Aorta (tissue), 5 donors: ENCODE measurements around the gene PPID. TPM values are rescaled to one million over a fixed set of nuclear protein-coding genes. Genes with fewer than 3 reads are reported as not detected.

Experiments used
- ATAC-seq: fragments of 200-7000 bp; cut with Tn5 transposase; one replicate; pipeline ENCODE4 v1.9.1; 2022; ENCODE audit warnings: moderate library complexity; ENCODE audit not compliant: low FRiP score
- DNase-seq, 2 donors: peaks; one replicate each; pipeline ENCODE4 v3.0.0-alpha.2; 2020
- H3K27ac ChIP-seq, 2 donors: one replicate each; pipeline ENCODE4 v1.5.1; 2013; ENCODE audit warnings: low read length in 2 of 2, mild to moderate bottlenecking in 2 of 2, moderate library complexity in 2 of 2, control low read depth in 1 of 2, inconsistent platforms in 1 of 2, low read depth in 1 of 2
- H3K27me3 ChIP-seq, 2 donors: one replicate each; pipeline ENCODE4 v1.6.1; 2013; ENCODE audit warnings: control low read depth in 1 of 2, low read length in 1 of 2, mild to moderate bottlenecking in 1 of 2, moderate library complexity in 1 of 2; ENCODE audit not compliant: insufficient read depth in 2 of 2, control insufficient read depth in 1 of 2
- H3K36me3 ChIP-seq, 2 donors: one replicate each; pipeline ENCODE4 v1.6.1; 2013; ENCODE audit warnings: control low read depth in 1 of 2, low read length in 1 of 2, mild to moderate bottlenecking in 1 of 2; ENCODE audit not compliant: insufficient read depth in 2 of 2, control insufficient read depth in 1 of 2
- H3K4me1 ChIP-seq, 2 donors: one replicate each; pipeline ENCODE4 v1.6.1; 2013; ENCODE audit warnings: low read length in 2 of 2, control low read depth in 1 of 2, mild to moderate bottlenecking in 1 of 2, moderate library complexity in 1 of 2; ENCODE audit not compliant: insufficient read depth in 2 of 2, control insufficient read depth in 1 of 2
- H3K4me3 ChIP-seq, 2 donors: one replicate each; pipeline ENCODE4 v1.5.1; 2013; ENCODE audit warnings: low read length in 2 of 2, control low read depth in 1 of 2, mild to moderate bottlenecking in 1 of 2
- H3K9me3 ChIP-seq: one replicate; pipeline ENCODE4 v1.6.1; 2013; ENCODE audit warnings: mild to moderate bottlenecking, low read length; ENCODE audit not compliant: control insufficient read depth
- WGBS, 2 donors: extraction: QIAGEN DNeasy Blood & Tissue Kit; methylation state at CpG; one replicate each; pipeline ENCODE4 v1.1.7; 2013; 5-methylcytosine and 5-hydroxymethylcytosine counted together
- intact Hi-C, 2 donors: fragments of 100-400 bp; cut with DNase I; formaldehyde crosslinking; loops; one replicate each; pipeline versions ENCODE4 v1.14.2 to v1.15.0; 2022
- long read RNA-seq, 2 donors: library from polyadenylated mRNA; unstranded; transcript quantifications; one replicate each; pipeline ENCODE4 v2.0.0, GENCODE V29; 2020 to 2021
- polyA plus RNA-seq, 2 donors: library from polyadenylated mRNA; stranded (reverse); fragments of 200-250 nt; gene quantifications; one replicate each; pipeline ENCODE4 v1.2.3, GENCODE V29; 2013
- total RNA-seq, 2 donors: library from RNA; stranded (reverse); fragmentation: NEBNext Ultra II Directional; extraction: Animal tissue kit (Norgen Biotek cat#: 25700); gene quantifications; one replicate each; pipeline ENCODE4 v1.2.1, GENCODE V29; 2021
- donor health status: healthy with polysubstance abuse.
- donor health status: Bipolar disorder and iron deficiency.
- donor health status: DM: no; HTN: no; CAD: no.
- donor health status: DM: no; HTN: no; CAD: no.
- donor health status: DM: yes; HTN: yes; CAD: no.

The PPID gene
- 10 to 100 TPM; 14.2 to 19.7 TPM for total RNA-seq
- polyA plus RNA-seq, result 10 to 100 TPM; 20.4 to 36.3 TPM
- long read RNA-seq, donor 1, transcript PPID-201 (10 exons, 1,823 nt), result major isoform, 109 of 128 reads
- long read RNA-seq, donor 1, partial matches to known transcripts, result 10 of 128 reads
- long read RNA-seq, donor 1, other reads (novel, unspliced or antisense), result 9 of 128 reads
- long read RNA-seq, donor 2, transcript PPID-201 (10 exons, 1,823 nt), result major isoform, 17 of 17 reads
- long read RNA-seq, donor 2, partial matches to known transcripts, result 0 of 17 reads
- long read RNA-seq, donor 2, other reads (novel, unspliced or antisense), result 0 of 17 reads

- peaks cover 0 to 3% of the 10 kb centered on the region in 2 donors for H3K4me1 ChIP-seq
- H3K4me3 ChIP-seq, result peak within 1 kb of the TSS; percentile 63 to 89
- H3K36me3 ChIP-seq, result peaks cover 0 to 2% of the 10 kb centered on the region in 2 donors
- peak; percentile 97 for ATAC-seq
- WGBS, 2 donors, result 0% methylated on average over 64 to 65 of the region's 65 CpGs
- H3K9me3 ChIP-seq, result no peaks in the 10 kb centered on the region
- H3K27me3 ChIP-seq, result no peaks in the 10 kb centered on the region
- peak within 1 kb of the TSS in 1 of 2 donors; percentile 83 for H3K27ac ChIP-seq
- intact Hi-C loops, result loop anchor here (10.0 kb wide), 2 partner anchors 452 to 482 kb away; no protein-coding TSS in a partner anchor
- peak; percentile 88 to 95 for DNase-seq
Observed at GRCh38 chr4:158722917-158723793, at the start of gene PPID. PPID (minus strand) TSS chr4:158723396; CDS start chr4:158723288, 108 bp downstream.

- 4 to 5% methylated on average over 2 of the region's 2 CpGs for WGBS, 2 donors
- Histone ChIP-seq H3K4me3 (peak overlapping the region in 1 of 2 donors; percentile 10), H3K27me3 (no peaks in the 10 kb centered on the region), H3K4me1 (peaks cover 4 to 11% of the 10 kb centered on the region in 2 donors), H3K36me3 (no peaks in the 10 kb centered on the region), H3K9me3 (no peaks in the 10 kb centered on the region), H3K27ac (no peak overlapping the region)
- ATAC-seq, result no peak
- no peak for DNase-seq
- intact Hi-C loops, result loop anchor here in 1 of 2 donors (5.0 kb wide), 2 partner anchors 39 to 41 kb away; no protein-coding TSS in a partner anchor
Observed at GRCh38 chr4:158771776-158772175, 48.6 kb upstream of the PPID start.

DNA sequence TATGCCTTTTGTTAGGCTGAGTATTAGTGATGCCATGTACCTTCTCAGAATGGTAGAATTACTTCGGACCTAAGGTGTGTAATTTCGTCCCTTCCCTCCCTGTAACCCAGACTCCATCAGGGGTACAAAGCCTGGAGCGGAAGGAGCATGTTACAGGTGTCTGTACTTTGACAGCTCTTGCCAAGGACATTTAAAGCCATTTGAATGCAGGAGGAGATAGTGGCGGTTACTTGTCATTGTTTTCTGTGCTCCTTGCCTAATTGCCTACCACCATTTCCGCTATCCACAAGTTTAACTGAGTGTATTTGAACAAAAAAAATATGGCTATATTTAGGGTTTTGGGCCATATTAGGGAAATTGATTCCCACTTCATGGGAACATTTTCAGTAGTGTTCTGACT, 47.5 kb upstream of the PPID start:
- ATAC-seq, result no peak
- peaks cover 2 to 11% of the 10 kb centered on the region in 2 donors for H3K4me1 ChIP-seq
- WGBS, 2 donors, result 59 to 73% methylated on average over 5 of the region's 5 CpGs
- no peaks in the 10 kb centered on the region for H3K27me3 ChIP-seq
- no peaks in the 10 kb centered on the region for H3K36me3 ChIP-seq
- intact Hi-C loops, result loop anchor here in 1 of 2 donors (5.0 kb wide), 2 partner anchors 38 to 42 kb away; no protein-coding TSS in a partner anchor
- H3K27ac ChIP-seq, result no peak overlapping the region
- H3K9me3 ChIP-seq, result no peaks in the 10 kb centered on the region
- no peak for DNase-seq
- peak overlapping the region in 1 of 2 donors; percentile 49 for H3K4me3 ChIP-seq

- H3K9me3 ChIP-seq, result no peaks in the 10 kb centered on the region
- H3K36me3 ChIP-seq, result no peaks in the 10 kb centered on the region
- peak overlapping the region; percentile 85 to 89 for H3K4me3 ChIP-seq
- no peaks in the 10 kb centered on the region for H3K27me3 ChIP-seq
- WGBS, 2 donors, result 0 to 1% methylated on average over 32 to 49 of the region's 49 CpGs
- H3K4me1 ChIP-seq, result peaks cover 2 to 9% of the 10 kb centered on the region in 2 donors
- peak; percentile 62 for ATAC-seq
- intact Hi-C loops, result loop anchor here (5.0 kb wide), 2 partner anchors 53 to 83 kb away; no protein-coding TSS in a partner anchor
- H3K27ac ChIP-seq, result peak overlapping the region; percentile 32 to 91
- peak; percentile 66 to 83 for DNase-seq
Observed at GRCh38 chr4:158769175-158769921, 46.2 kb upstream of the PPID start.

- no peaks in the 10 kb centered on the region for H3K27me3 ChIP-seq
- H3K27ac ChIP-seq, result peak within 1 kb of the TSS; percentile 72 to 91
- 1% methylated on average over 62 to 88 of the region's 88 CpGs for WGBS, 2 donors
- ATAC-seq (peak; percentile 93), DNase-seq (peak; percentile 85 to 92)
- H3K4me1 ChIP-seq, result peaks cover 2 to 9% of the 10 kb centered on the region in 2 donors
- H3K36me3 ChIP-seq, result no peaks in the 10 kb centered on the region
- peak within 1 kb of the TSS; percentile 85 to 89 for H3K4me3 ChIP-seq
- intact Hi-C loops, result loop anchor here (5.0 kb wide), 2 partner anchors 54 to 84 kb away; no protein-coding TSS in a partner anchor
- no peaks in the 10 kb centered on the region for H3K9me3 ChIP-seq
Observed at GRCh38 chr4:158768555-158769174, 45.5 kb upstream of the PPID start, which contains the start of gene FNIP2. FNIP2 (plus strand) TSS chr4:158769026; CDS start chr4:158769213, 187 bp downstream.

DNA sequence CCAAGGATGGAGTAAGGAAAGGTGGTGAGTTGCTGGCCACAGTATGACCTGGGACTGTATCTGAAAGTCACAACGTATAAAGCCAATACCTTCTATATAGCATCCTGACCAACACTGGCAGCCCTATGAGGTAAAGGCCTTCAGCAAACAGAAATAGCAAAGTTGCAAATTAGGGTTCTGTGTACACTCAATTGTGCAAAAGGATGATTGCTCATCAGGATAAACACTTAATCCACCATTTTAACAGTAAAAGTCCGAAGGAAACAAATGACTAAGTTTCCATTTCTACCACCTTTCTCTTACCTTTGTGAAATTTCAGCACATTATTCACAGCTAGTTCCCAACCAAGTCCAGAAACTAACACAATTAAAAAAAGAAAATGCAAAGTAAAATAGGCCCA, 44.3 kb upstream of the PPID start:
- no peak overlapping the region for H3K4me3 ChIP-seq
- no peak for DNase-seq
- intact Hi-C loops, result loop anchor here (5.0 kb wide), 2 partner anchors 55 to 85 kb away; no protein-coding TSS in a partner anchor
- WGBS, 2 donors, result 45% methylated on average over 2 of the region's 2 CpGs
- H3K9me3 ChIP-seq, result no peaks in the 10 kb centered on the region
- H3K36me3 ChIP-seq, result no peaks in the 10 kb centered on the region
- H3K27me3 ChIP-seq, result no peaks in the 10 kb centered on the region
- no peak for ATAC-seq
- no peak overlapping the region for H3K27ac ChIP-seq
- peaks cover 2 to 4% of the 10 kb centered on the region in 2 donors for H3K4me1 ChIP-seq

- Histone ChIP-seq H3K27me3 (no peaks in the 10 kb centered on the region), H3K27ac (no peak overlapping the region), H3K36me3 (no peaks in the 10 kb centered on the region), H3K9me3 (no peaks in the 10 kb centered on the region), H3K4me3 (no peak overlapping the region), H3K4me1 (peaks cover 0 to 2% of the 10 kb centered on the region in 2 donors)
- WGBS, 2 donors, result 76 to 77% methylated on average over 6 of the region's 6 CpGs
- intact Hi-C loops, result loop anchor here (5.0 kb wide), 2 partner anchors 56 to 86 kb away; no protein-coding TSS in a partner anchor
- no peak for ATAC-seq
- no peak for DNase-seq
Observed at GRCh38 chr4:158766434-158767044, 43.3 kb upstream of the PPID start.
